ENCODE data around the gene PTGR2. TPM values are rescaled to one million over a fixed set of nuclear protein-coding genes. Genes with fewer than 3 reads are reported as not detected.

PTGR2 gene
- total and polyA plus RNA-seq, 2 donors (not counting 1 experiment from before 2014, with no cell fraction given), result 1.2 to 4.5 TPM

DNA sequence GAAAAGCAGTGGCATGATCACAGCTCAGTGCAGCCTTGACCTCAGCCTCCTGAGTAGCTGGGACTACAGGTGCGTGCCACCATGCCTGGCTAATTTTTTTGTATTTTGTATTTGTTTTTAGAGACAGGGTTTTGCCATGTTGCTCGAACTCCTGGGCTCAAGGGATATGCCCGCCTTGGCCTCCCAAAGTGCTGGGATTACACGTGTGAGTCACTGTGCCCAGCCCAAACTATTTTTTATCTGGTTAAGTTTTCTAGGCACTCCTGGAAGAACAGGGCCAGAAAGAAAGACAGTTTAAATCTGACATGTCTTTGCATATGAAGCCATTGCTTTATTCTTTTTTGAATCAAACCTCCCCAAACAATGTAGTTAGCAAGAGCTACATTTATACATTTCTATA, 27.5 kb upstream of the PTGR2 start:
- POLR2A ChIA-PET, result interaction anchor here (0.7 kb wide), 1 partner anchor 96 kb away, joined by 3 read pairs; no protein-coding TSS in a partner anchor
- CTCF ChIA-PET, result interaction anchor here (1.3 to 13.1 kb wide), 7 partner anchors 26 to 95 kb away, joined by 3 to 299 read pairs (median 25); a partner anchor contains a TSS
- no peaks in the 10 kb centered on the region for H3K27me3 Mint-ChIP-seq
- Histone ChIP-seq H3K79me2 (ENCODE audit: control insufficient read depth, insufficient read depth, low read length) (no peaks in the 10 kb centered on the region), H3K27ac (ENCODE audit: low read length in 2 of 2) (no peak overlapping the region), H3K4me1 (ENCODE audit: control insufficient read depth in 2 of 2, insufficient read depth in 2 of 2, low read length in 2 of 2) (no peaks in the 10 kb centered on the region), H3K27me3 (replicated peaks in 1 of 4; ENCODE audit: control extremely low read depth in 1 of 4, control insufficient read depth in 3 of 4, insufficient read depth in 4 of 4, low read length in 3 of 4) (no peaks in the 10 kb centered on the region), H3K4me2 (replicated peaks; ENCODE audit: low read depth, low read length, poor library complexity, severe bottlenecking) (no peak overlapping the region), H3K9ac (ENCODE audit: low read length) (no peak overlapping the region), H3K9me3 (ENCODE audit: control extremely low read depth in 1 of 3, control insufficient read depth in 2 of 3, insufficient read depth in 1 of 3, low read length in 2 of 3) (no peaks in the 10 kb centered on the region), H2AFZ (ENCODE audit: insufficient read depth, low read depth, low read length, poor library complexity, severe bottlenecking) (no peak overlapping the region), H3K36me3 (replicated peaks in 1 of 2; ENCODE audit: control extremely low read depth in 1 of 2, control insufficient read depth in 1 of 2, extremely low read depth in 1 of 2, insufficient read depth in 2 of 2, low read length in 1 of 2) (no peaks in the 10 kb centered on the region), H4K20me1 (ENCODE audit: control insufficient read depth, insufficient read depth, low read length, poor library complexity, severe bottlenecking) (no peaks in the 10 kb centered on the region), H3K4me3 (ENCODE audit: control extremely low read depth in 1 of 5, extremely low read depth in 1 of 5, insufficient read depth in 1 of 5, low read depth in 2 of 5, low read length in 4 of 5) (no peak overlapping the region)
- H3K4me3 Mint-ChIP-seq, result no peak overlapping the region
- H3K9me3 Mint-ChIP-seq (ENCODE audit: insufficient read depth), result no peaks in the 10 kb centered on the region
- TF ChIP-seq EZH2 (IDR thresholded peaks at IDR 0.05; ENCODE audit: borderline replicate concordance, insufficient read depth, low read depth, low read length, poor library complexity, severe bottlenecking), result no peak
- TF ChIP-seq, protein P1, sequence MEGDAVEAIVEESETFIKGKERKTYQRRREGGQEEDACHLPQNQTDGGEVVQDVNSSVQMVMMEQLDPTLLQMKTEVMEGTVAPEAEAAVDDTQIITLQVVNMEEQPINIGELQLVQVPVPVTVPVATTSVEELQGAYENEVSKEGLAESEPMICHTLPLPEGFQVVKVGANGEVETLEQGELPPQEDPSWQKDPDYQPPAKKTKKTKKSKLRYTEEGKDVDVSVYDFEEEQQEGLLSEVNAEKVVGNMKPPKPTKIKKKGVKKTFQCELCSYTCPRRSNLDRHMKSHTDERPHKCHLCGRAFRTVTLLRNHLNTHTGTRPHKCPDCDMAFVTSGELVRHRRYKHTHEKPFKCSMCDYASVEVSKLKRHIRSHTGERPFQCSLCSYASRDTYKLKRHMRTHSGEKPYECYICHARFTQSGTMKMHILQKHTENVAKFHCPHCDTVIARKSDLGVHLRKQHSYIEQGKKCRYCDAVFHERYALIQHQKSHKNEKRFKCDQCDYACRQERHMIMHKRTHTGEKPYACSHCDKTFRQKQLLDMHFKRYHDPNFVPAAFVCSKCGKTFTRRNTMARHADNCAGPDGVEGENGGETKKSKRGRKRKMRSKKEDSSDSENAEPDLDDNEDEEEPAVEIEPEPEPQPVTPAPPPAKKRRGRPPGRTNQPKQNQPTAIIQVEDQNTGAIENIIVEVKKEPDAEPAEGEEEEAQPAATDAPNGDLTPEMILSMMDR (IDR thresholded peaks at IDR 0.05), result no peak
- intact Hi-C loops (cut with micrococcal nuclease), result no loop called here
- no peak overlapping the region for H3K27ac Mint-ChIP-seq
- no peak for ATAC-seq (ENCODE audit: low read depth)
- no peak for DNase-seq
- H3K4me1 Mint-ChIP-seq, result no peaks in the 10 kb centered on the region
- 79% methylated on average over 4 of the region's 4 CpGs for WGBS (ENCODE audit: insufficient coverage)

DNA sequence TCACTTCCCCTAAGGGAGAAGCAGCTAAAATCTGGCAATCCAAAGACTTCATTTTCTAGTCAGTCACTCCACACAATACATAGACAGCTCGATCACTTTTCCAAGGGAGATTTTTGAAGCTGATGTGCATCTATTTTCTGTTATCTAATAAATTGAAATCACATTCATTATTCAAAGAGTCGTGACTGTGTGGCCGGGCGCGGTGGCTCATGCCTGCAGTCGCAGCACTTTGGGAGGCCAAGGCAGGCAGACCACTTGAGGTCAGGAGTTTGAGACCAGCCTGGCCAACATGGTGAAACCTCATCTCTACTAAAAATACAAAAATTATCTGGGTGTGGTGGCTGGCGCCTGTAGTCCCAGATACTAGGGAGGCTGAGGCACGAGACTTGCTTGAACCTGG, 27.1 kb upstream of the PTGR2 start:
- Histone ChIP-seq H3K36me3 (replicated peaks in 1 of 2; ENCODE audit: control extremely low read depth in 1 of 2, control insufficient read depth in 1 of 2, extremely low read depth in 1 of 2, insufficient read depth in 2 of 2, low read length in 1 of 2) (no peaks in the 10 kb centered on the region), H3K9me3 (ENCODE audit: control extremely low read depth in 1 of 3, control insufficient read depth in 2 of 3, insufficient read depth in 1 of 3, low read length in 2 of 3) (no peaks in the 10 kb centered on the region), H3K27ac (ENCODE audit: low read length in 2 of 2) (no peak overlapping the region), H4K20me1 (ENCODE audit: control insufficient read depth, insufficient read depth, low read length, poor library complexity, severe bottlenecking) (no peaks in the 10 kb centered on the region), H3K79me2 (ENCODE audit: control insufficient read depth, insufficient read depth, low read length) (no peaks in the 10 kb centered on the region), H3K4me2 (replicated peaks; ENCODE audit: low read depth, low read length, poor library complexity, severe bottlenecking) (no peak overlapping the region), H3K4me3 (ENCODE audit: control extremely low read depth in 1 of 5, extremely low read depth in 1 of 5, insufficient read depth in 1 of 5, low read depth in 2 of 5, low read length in 4 of 5) (no peak overlapping the region), H3K9ac (ENCODE audit: low read length) (no peak overlapping the region), H3K4me1 (ENCODE audit: control insufficient read depth in 2 of 2, insufficient read depth in 2 of 2, low read length in 2 of 2) (no peaks in the 10 kb centered on the region), H2AFZ (ENCODE audit: insufficient read depth, low read depth, low read length, poor library complexity, severe bottlenecking) (no peak overlapping the region), H3K27me3 (replicated peaks in 1 of 4; ENCODE audit: control extremely low read depth in 1 of 4, control insufficient read depth in 3 of 4, insufficient read depth in 4 of 4, low read length in 3 of 4) (no peaks in the 10 kb centered on the region)
- TF ChIP-seq, protein P1 (IDR thresholded peaks at IDR 0.05), result no peak
- no peak for TF ChIP-seq EZH2 (IDR thresholded peaks at IDR 0.05; ENCODE audit: borderline replicate concordance, insufficient read depth, low read depth, low read length, poor library complexity, severe bottlenecking)
- no peaks in the 10 kb centered on the region for H3K9me3 Mint-ChIP-seq (ENCODE audit: insufficient read depth)
- no peak overlapping the region for H3K4me3 Mint-ChIP-seq
- no peaks in the 10 kb centered on the region for H3K4me1 Mint-ChIP-seq
- 90% methylated on average over 2 of the region's 8 CpGs for WGBS (ENCODE audit: insufficient coverage)
- H3K27ac Mint-ChIP-seq, result no peak overlapping the region
- ChIA-PET CTCF (interaction anchor here (1.3 to 13.1 kb wide), 7 partner anchors 27 to 95 kb away, joined by 3 to 299 read pairs (median 25); a partner anchor contains a TSS), POLR2A (interaction anchor here (0.7 kb wide), 1 partner anchor 96 kb away, joined by 3 read pairs; no protein-coding TSS in a partner anchor)
- no peaks in the 10 kb centered on the region for H3K27me3 Mint-ChIP-seq
- DNase-seq, result no peak
- intact Hi-C loops (cut with micrococcal nuclease), result no loop called here
- no peak for ATAC-seq (ENCODE audit: low read depth)
